Fibroblast of the aortic adventitia (primary cell): Measurements from ENCODE around the gene NAA38. TPM values are rescaled to one million over a fixed set of nuclear protein-coding genes. Genes with fewer than 3 reads are reported as not detected.

ENCODE experiments used
- DNase-seq: peaks from one replicate; pipeline ENCODE4 v3.0.0-alpha.2; 2010; ENCODE audit warnings: low read depth
- H3K4me3 ChIP-seq: 2 replicates; pipeline ENCODE4 v1.5.1; 2011; ENCODE audit warnings: low read depth, mild to moderate bottlenecking, control low read depth, low read length, moderate library complexity
- total RNA-seq: library from RNA; depleted of rRNA; stranded (reverse); fragments of >200 nt; gene quantifications from 2 replicates; pipeline ENCODE4 v1.2.3, GENCODE V29; 2012; ENCODE audit warnings: low replicate concordance
- TF ChIP-seq, protein P1 (sequence below): IDR thresholded peaks from 2 replicates; pipeline ENCODE4 v1.5.1; 2011; ENCODE audit warnings: mild to moderate bottlenecking, low read length, control low read depth, inconsistent platforms; ENCODE audit not compliant: insufficient read depth

The NAA38 gene
- total RNA-seq, 1 donor = 39.1 TPM

GRCh38 chr17:7830616-7831015, 26.7 kb downstream of the NAA38 start:
- TF ChIP-seq, protein P1, sequence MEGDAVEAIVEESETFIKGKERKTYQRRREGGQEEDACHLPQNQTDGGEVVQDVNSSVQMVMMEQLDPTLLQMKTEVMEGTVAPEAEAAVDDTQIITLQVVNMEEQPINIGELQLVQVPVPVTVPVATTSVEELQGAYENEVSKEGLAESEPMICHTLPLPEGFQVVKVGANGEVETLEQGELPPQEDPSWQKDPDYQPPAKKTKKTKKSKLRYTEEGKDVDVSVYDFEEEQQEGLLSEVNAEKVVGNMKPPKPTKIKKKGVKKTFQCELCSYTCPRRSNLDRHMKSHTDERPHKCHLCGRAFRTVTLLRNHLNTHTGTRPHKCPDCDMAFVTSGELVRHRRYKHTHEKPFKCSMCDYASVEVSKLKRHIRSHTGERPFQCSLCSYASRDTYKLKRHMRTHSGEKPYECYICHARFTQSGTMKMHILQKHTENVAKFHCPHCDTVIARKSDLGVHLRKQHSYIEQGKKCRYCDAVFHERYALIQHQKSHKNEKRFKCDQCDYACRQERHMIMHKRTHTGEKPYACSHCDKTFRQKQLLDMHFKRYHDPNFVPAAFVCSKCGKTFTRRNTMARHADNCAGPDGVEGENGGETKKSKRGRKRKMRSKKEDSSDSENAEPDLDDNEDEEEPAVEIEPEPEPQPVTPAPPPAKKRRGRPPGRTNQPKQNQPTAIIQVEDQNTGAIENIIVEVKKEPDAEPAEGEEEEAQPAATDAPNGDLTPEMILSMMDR = no peak
- no peak for DNase-seq
- H3K4me3 ChIP-seq = no peak overlapping the region

DNA sequence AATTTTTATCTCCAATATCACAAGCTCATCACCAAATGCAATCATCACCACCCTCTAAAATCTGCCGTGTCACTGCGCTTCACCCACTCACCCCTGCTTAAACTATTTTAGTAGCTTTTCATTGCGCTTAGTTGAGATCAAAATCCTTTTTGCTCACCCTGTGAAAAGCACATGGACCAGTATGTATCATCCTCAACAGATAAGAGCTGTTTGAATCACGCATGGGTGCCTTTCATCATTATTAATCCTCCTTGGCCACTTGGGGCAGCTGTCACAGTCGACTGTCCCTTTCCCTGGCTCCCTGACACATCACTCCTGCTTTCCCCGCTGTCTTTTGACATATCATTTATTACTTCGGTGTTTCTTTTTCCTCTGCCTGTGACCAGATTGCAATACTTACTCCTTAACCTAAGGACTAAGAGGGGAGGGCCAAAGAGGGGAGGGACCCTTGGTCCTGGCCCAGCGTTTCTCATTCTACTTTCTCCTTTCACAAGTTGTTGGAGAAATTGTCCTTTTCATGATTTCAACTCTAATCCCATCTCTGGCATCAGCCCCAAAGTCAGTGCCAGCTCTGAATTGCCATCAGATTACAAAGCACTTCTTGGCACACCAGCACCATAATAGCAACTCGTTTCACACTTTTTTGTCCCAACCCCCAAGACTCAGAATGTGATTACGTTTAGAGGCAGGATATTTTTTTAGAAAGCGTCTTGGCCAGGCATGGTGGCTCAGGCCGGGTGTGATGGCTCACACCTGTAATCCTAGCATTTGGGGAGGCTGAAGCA, 32.0 kb downstream of the NAA38 start:
- TF ChIP-seq, protein P1 = peak; percentile 2
- peak; percentile 79 for DNase-seq
- H3K4me3 ChIP-seq = no peak overlapping the region

GRCh38 chr17:7824021-7824924, 33.1 kb downstream of the NAA38 start:
- DNase-seq = no peak
- H3K4me3 ChIP-seq = no peak overlapping the region
- TF ChIP-seq, protein P1 = no peak

DNA sequence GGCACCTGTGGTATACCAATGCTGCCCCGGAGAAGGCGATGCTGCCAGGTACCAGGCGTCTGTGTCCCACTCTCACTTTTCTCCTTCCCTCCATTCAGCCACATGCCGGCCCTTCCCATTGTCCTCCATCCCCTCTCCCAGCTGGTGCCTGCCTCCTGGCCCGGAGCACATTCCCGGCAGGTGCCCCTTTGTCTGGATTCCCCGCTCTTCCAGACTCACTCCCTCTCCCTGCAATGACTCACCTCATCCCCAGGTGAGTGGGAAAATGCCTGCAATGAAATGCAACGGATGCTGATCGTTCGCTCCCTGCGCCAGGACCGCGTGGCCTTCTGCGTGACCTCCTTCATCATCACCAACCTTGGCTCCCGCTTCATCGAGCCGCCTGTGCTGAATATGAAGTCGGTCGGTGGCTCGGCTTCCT, 33.8 kb downstream of the NAA38 start:
- DNase-seq = no peak
- no peak overlapping the region for H3K4me3 ChIP-seq
- TF ChIP-seq, protein P1 = no peak

GRCh38 chr17:7822126-7822525, 35.2 kb downstream of the NAA38 start:
- DNase-seq = no peak
- TF ChIP-seq, protein P1 = no peak
- H3K4me3 ChIP-seq = no peak overlapping the region

DNA sequence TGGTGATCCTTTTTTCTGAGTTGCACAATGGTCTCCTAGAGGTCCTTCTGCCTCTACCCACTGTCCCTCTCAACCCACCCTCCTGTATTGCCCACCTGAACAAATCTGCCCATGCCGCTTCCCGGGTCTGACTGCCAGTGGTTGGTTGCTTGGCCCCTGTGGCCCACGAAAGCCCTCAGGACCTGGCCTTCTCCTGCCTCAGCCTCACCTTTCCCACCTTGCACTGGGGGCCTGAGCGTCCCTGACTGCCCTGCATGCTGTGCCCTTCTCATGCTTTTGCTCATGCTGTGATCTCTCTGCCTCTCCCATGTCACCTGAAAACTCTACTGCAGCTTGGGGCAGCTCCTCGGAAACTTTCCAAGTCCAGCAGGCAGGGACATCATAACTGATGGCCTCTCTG, 37.1 kb downstream of the NAA38 start:
- DNase-seq = no peak
- TF ChIP-seq, protein P1 = no peak
- H3K4me3 ChIP-seq = no peak overlapping the region
